A549 (cell line): ENCODE results near the gene BAHD1. TPM values are rescaled to one million over a fixed set of nuclear protein-coding genes. Genes with fewer than 3 reads are reported as not detected.

Source experiments
- ATAC-seq, 2 experiments: fragments of 200-7000 bp in 1 of 2; fragments of >200 bp in 1 of 2; cut with Nextera tagmentation in 1 of 2; cut with Tn5 transposase in 1 of 2; 3 replicates each; pipeline versions ENCODE4 v1.8.0 to v1.9.1; 2018 to 2020; ENCODE audit warnings: mild to moderate bottlenecking in 1 of 2, moderate library complexity in 1 of 2
- CTCF ChIA-PET: fragments of 300-600 bp; sonication (Branson Sonifier 250); formaldehyde crosslinking; extraction: SDS; loops from one replicate; lab custom pipeline; 2021; ENCODE audit warnings: antibody characterized with exemption, inconsistent platforms; lab: Yijun Ruan, JAX
- POLR2A ChIA-PET: fragments of 350-600 bp; formaldehyde crosslinking; extraction: SDS; loops from one replicate; lab custom pipeline; 2021; ENCODE audit warnings: antibody characterized with exemption, inconsistent platforms; lab: Yijun Ruan, JAX
- DNase-seq, 2 experiments: peaks; one replicate each; pipeline versions ENCODE4 v3.0.0 to v3.0.0-alpha.2; 2011 to 2016; ENCODE audit warnings: low read depth in 1 of 2, low spot score in 1 of 2
- FAIRE-seq: peaks from 2 replicates; lab custom pipeline; 2011; peaks lifted over from hg19 to GRCh38; lab: Jason Lieb, UNC
- H3K27ac ChIP-seq, 2 experiments: fragments of >200 bp; sonication (Bioruptor Twin); formaldehyde crosslinking; 3 replicates each; pipeline ENCODE4 v1.5.1; 2016 to 2017
- H3K4me1 ChIP-seq: fragments of >200 bp; sonication (Bioruptor Twin); formaldehyde crosslinking; 3 replicates; pipeline ENCODE4 v1.6.1; 2016
- H3K4me2 ChIP-seq: fragments of >200 bp; sonication (Bioruptor Twin); formaldehyde crosslinking; 3 replicates; pipeline ENCODE4 v1.6.1; 2016
- H3K4me3 ChIP-seq: fragments of >200 bp; sonication (Bioruptor Twin); formaldehyde crosslinking; 3 replicates; pipeline ENCODE4 v1.5.1; 2016
- H3K9me3 ChIP-seq: fragments of >200 bp; sonication (Bioruptor Twin); formaldehyde crosslinking; 3 replicates; pipeline ENCODE4 v1.6.1; 2016
- BHLHE40 ChIP-seq: IDR thresholded peaks from 2 replicates; pipeline ENCODE4 v1.6.1; 2012; ENCODE audit warnings: low read depth, low read length, inconsistent platforms
- CBX8 ChIP-seq: fragments of 200-600 bp; sonication (generic); IDR thresholded peaks from 2 replicates; pipeline ENCODE4 v1.6.1; 2016
- CHD2 ChIP-seq: fragments of 150-350 bp; IDR thresholded peaks from 2 replicates; pipeline ENCODE4 v1.6.1; 2014; ENCODE audit warnings: low read length; ENCODE audit not compliant: partially characterized antibody
- CHD4 ChIP-seq: fragments of 200-600 bp; sonication (generic); IDR thresholded peaks from 2 replicates; pipeline ENCODE4 v1.6.1; 2016; ENCODE audit warnings: antibody characterized with exemption, mild to moderate bottlenecking, borderline replicate concordance
- EHF ChIP-seq: fragments of 250-450 bp; sonication (Bioruptor Pico); IDR thresholded peaks from 2 replicates; pipeline ENCODE4 v1.5.0; 2020; ENCODE audit warnings: mild to moderate bottlenecking
- ELK1 ChIP-seq: fragments of 150-350 bp; IDR thresholded peaks from 2 replicates; pipeline ENCODE4 v1.6.1; 2014; ENCODE audit warnings: low read depth, mild to moderate bottlenecking, low read length
- ESRRA ChIP-seq: fragments of 150-350 bp; IDR thresholded peaks from 2 replicates; pipeline ENCODE4 v1.6.1; 2014; ENCODE audit warnings: mild to moderate bottlenecking, low read length, borderline replicate concordance
- FOSB ChIP-seq: fragments of 250-450 bp; sonication (Bioruptor Pico); IDR thresholded peaks from 2 replicates; pipeline ENCODE4 v1.5.0; 2020; ENCODE audit warnings: mild to moderate bottlenecking, moderate library complexity
- FOXS1 ChIP-seq: fragments of 250-450 bp; sonication (Bioruptor Pico); IDR thresholded peaks from 2 replicates; pipeline ENCODE4 v1.5.0; 2020; ENCODE audit warnings: mild to moderate bottlenecking, moderate library complexity
- HEYL ChIP-seq: fragments of 250-450 bp; sonication (Bioruptor Pico); IDR thresholded peaks from 2 replicates; pipeline ENCODE4 v1.8.0; 2021; ENCODE audit warnings: mild to moderate bottlenecking, moderate library complexity
- HOXA7 ChIP-seq: fragments of 250-450 bp; sonication (Bioruptor Pico); IDR thresholded peaks from 2 replicates; pipeline ENCODE4 v1.5.0; 2020; ENCODE audit warnings: mild to moderate bottlenecking, moderate library complexity
- JUNB ChIP-seq: fragments of >200 bp; sonication (Bioruptor Twin); formaldehyde crosslinking; IDR thresholded peaks from 2 replicates; pipeline ENCODE4 v1.6.1; 2016
- KDM1A ChIP-seq: fragments of 200-600 bp; sonication (generic); IDR thresholded peaks from 2 replicates; pipeline ENCODE4 v1.6.1; 2016; ENCODE audit warnings: low read depth, mild to moderate bottlenecking
- NFE2L2 ChIP-seq: fragments of 150-350 bp; conservative IDR thresholded peaks from 2 replicates; pipeline ENCODE4 v1.6.1; 2014; ENCODE audit warnings: low read length
- PBX3 ChIP-seq: IDR thresholded peaks from 2 replicates; pipeline ENCODE4 v1.6.1; 2012
- REST ChIP-seq: fragments of 200-600 bp; sonication (generic); IDR thresholded peaks from 2 replicates; pipeline ENCODE4 v1.6.1; 2016; ENCODE audit warnings: antibody characterized with exemption, mild to moderate bottlenecking, moderate library complexity
- RNF2 ChIP-seq: fragments of 200-600 bp; sonication (generic); IDR thresholded peaks from 2 replicates; pipeline ENCODE4 v1.6.1; 2016; ENCODE audit warnings: low read depth, mild to moderate bottlenecking, antibody characterized with exemption, moderate library complexity, borderline replicate concordance
- TFCP2L1 ChIP-seq: fragments of 250-450 bp; sonication (Bioruptor Pico); IDR thresholded peaks from 2 replicates; pipeline ENCODE4 v1.5.0; 2021; ENCODE audit warnings: mild to moderate bottlenecking
- ZFP36 ChIP-seq: fragments of 450-650 bp; IDR thresholded peaks from 2 replicates; pipeline ENCODE4 v1.6.1; 2014; ENCODE audit warnings: borderline replicate concordance; ENCODE audit not compliant: partially characterized antibody
- ZSCAN20 ChIP-seq: fragments of 250-450 bp; sonication (Bioruptor Pico); IDR thresholded peaks from 2 replicates; pipeline ENCODE4 v1.8.0; 2022; ENCODE audit warnings: mild to moderate bottlenecking, moderate library complexity
- WGBS: methylation state at CpG from one replicate; pipeline ENCODE4 v1.1.6; 2017; ENCODE audit errors: missing lambda C conversion rate; 5-methylcytosine and 5-hydroxymethylcytosine counted together
- polyA plus RNA-seq, 4 experiments: library from polyadenylated mRNA; depleted of rRNA in 3 of 4; stranded (reverse); fragments of >200 nt; fragmentation: RNase III in 1 of 4; extraction: RNeasy Plus Mini Kit Qiagen cat#74134 plus additional on column Dnase treatment in 1 of 4; gene quantifications; 2 replicates in 3 of 4; 3 replicates in 1 of 4; pipeline ENCODE4 v1.2.3, GENCODE V29; 2011 to 2017
- TF ChIP-seq, protein P1 (sequence below): fragments of >200 bp; sonication (Bioruptor Twin); formaldehyde crosslinking; IDR thresholded peaks from 2 replicates; pipeline ENCODE4 v1.6.1; 2016
- TF ChIP-seq, protein P2 (sequence below): fragments of 250-450 bp; sonication (Bioruptor Pico); IDR thresholded peaks from 2 replicates; pipeline ENCODE4 v1.5.0; 2020; ENCODE audit warnings: low read depth, mild to moderate bottlenecking, moderate library complexity

BAHD1 gene
- polyA plus RNA-seq, 2 of the 4 experiments (the other 2 are of a cell fraction) = 2.3 to 11.1 TPM

GRCh38 chr15:40483919-40484318 is 43.2 kb downstream of the BAHD1 start:
- DNase-seq (no peak), FAIRE-seq (no peak), ATAC-seq (no peak)
- Histone ChIP-seq H3K4me1 (no peaks in the 10 kb centered on the region), H3K4me2 (no peak overlapping the region), H3K27ac (no peak overlapping the region), H3K4me3 (no peak overlapping the region), H3K9me3 (no peaks in the 10 kb centered on the region)
- CTCF ChIA-PET = interaction anchor here (0.6 kb wide), 1 partner anchor 248 kb away, joined by 3 read pairs; no protein-coding TSS in a partner anchor
- 81% methylated on average over 2 of the region's 2 CpGs for WGBS
- TF ChIP-seq, protein P1, sequence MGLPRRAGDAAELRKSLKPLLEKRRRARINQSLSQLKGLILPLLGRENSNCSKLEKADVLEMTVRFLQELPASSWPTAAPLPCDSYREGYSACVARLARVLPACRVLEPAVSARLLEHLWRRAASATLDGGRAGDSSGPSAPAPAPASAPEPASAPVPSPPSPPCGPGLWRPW = no peak
- TF ChIP-seq EHF (CRISPR knock-in tag) (no peak), JUNB (no peak), NFE2L2 (no peak), ZSCAN20 (no peak), RNF2 (no peak), ELK1 (no peak)
- TF ChIP-seq, protein P2, sequence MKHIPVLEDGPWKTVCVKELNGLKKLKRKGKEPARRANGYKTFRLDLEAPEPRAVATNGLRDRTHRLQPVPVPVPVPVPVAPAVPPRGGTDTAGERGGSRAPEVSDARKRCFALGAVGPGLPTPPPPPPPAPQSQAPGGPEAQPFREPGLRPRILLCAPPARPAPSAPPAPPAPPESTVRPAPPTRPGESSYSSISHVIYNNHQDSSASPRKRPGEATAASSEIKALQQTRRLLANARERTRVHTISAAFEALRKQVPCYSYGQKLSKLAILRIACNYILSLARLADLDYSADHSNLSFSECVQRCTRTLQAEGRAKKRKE = no peak
- POLR2A ChIA-PET = no interaction called here

- ChIA-PET CTCF (interaction anchor here (0.7 to 1.7 kb wide), 2 partner anchors 21 to 1744 kb away, joined by 4 to 5 read pairs; no protein-coding TSS in a partner anchor), POLR2A (no interaction called here)
- no peaks in the 10 kb centered on the region for H3K9me3 ChIP-seq
- TF ChIP-seq ZFP36 = no peak
- no peak for TF ChIP-seq KDM1A
- no peak for TF ChIP-seq CBX8
- TF ChIP-seq ESRRA = no peak
- no peak for TF ChIP-seq CHD2
- TF ChIP-seq CHD4 = no peak
- TF ChIP-seq FOSB (CRISPR knock-in tag) = no peak
- no peak for TF ChIP-seq PBX3
- no peak for TF ChIP-seq EHF (CRISPR knock-in tag)
- no peak for TF ChIP-seq BHLHE40
- H3K4me2 ChIP-seq = no peak overlapping the region
- DNase-seq (no peak), ATAC-seq (no peak), FAIRE-seq (no peak)
- H3K4me3 ChIP-seq = no peak overlapping the region
- WGBS = 89% methylated on average over 33 of the region's 36 CpGs
- H3K4me1 ChIP-seq = no peaks in the 10 kb centered on the region
- no peak overlapping the region for H3K27ac ChIP-seq
These were observed 45.5 kb downstream of the BAHD1 start for GRCh38 chr15:40486066-40486770.

DNA sequence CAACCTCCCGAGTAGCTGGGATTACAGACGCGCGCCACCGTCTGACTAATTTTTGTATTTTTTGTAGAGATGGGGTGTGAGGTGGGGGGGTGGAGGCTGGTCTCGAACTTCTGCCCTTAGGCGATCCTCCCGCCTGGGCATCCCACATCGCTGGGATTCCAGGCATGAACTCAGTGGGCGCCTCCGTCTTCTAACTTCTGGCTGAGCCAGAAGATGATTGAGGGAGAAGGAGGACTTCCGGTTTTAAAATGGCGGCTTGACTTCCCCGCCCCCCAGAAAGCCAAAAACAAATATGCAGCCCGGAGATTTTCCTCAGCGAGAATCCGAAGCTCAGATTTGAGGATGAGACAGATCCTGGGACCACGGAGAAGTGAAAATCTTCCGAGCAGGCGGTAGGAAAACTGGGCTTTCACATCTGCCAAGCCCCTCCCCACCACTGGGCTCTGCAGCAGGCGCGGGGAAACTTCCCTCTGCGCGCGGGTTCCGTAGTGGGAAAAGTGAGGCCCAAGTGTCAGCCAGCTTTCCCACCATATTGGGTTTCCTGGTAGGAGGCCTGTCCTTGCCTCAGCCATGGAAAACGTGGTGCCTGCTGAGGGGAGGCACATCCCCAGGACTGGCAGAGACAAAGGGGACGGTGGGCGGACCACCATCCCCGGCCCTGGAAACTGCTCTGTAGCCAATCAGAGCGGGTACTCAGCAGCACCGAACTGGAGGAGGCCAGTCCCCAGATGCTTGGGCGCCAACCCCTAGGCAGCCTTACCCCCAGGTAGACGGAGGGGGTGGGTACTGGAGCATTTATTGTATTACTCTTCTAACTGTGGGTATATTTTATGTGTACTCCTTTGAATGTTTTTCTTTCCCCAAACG is 47.3 kb downstream of the BAHD1 start:
- FAIRE-seq (no peak), ATAC-seq (no peak), DNase-seq (no peak)
- Histone ChIP-seq H3K4me1 (no peaks in the 10 kb centered on the region), H3K4me2 (no peak overlapping the region), H3K4me3 (no peak overlapping the region), H3K27ac (no peak overlapping the region), H3K9me3 (no peaks in the 10 kb centered on the region)
- ChIA-PET CTCF (interaction anchor here (0.8 kb wide), 1 partner anchor 32 kb away, joined by 3 read pairs; no protein-coding TSS in a partner anchor), POLR2A (no interaction called here)
- WGBS = 88% methylated on average over 28 of the region's 35 CpGs
- TF ChIP-seq FOXS1 (no peak), TFCP2L1 (CRISPR knock-in tag) (no peak), HEYL (no peak), FOSB (CRISPR knock-in tag) (no peak), ELK1 (no peak), HOXA7 (CRISPR knock-in tag) (no peak), REST (no peak)
- TF ChIP-seq, protein P2 = no peak
